Memory B cell (primary cell): ENCODE data around the gene KRT85.

ENCODE experiments used
- ATAC-seq: fragments of 150-1000 bp; cut with Tn5 transposase; 2 replicates; pipeline ENCODE4 v1.10.0; 2021; ENCODE audit warnings: low read depth, mild to moderate bottlenecking, moderate library complexity
- DNase-seq, 2 donors: peaks; one replicate each; pipeline ENCODE4 v3.0.0; 2022; ENCODE audit warnings: low spot score in 2 of 2
- H3K27ac Mint-ChIP-seq: one replicate; pipeline ENCODE4 v1.8.0; 2022; ENCODE audit warnings: mild to moderate bottlenecking, moderate library complexity, mixed read lengths
- H3K27me3 Mint-ChIP-seq: one replicate; pipeline ENCODE4 v1.8.0; 2022; ENCODE audit warnings: mixed read lengths
- H3K36me3 Mint-ChIP-seq: one replicate; pipeline ENCODE4 v1.8.0; 2022; ENCODE audit warnings: mild to moderate bottlenecking, mixed read lengths
- H3K4me1 Mint-ChIP-seq: one replicate; pipeline ENCODE4 v1.8.0; 2022; ENCODE audit warnings: mixed read lengths
- H3K4me3 Mint-ChIP-seq: one replicate; pipeline ENCODE4 v1.8.0; 2022; ENCODE audit warnings: mild to moderate bottlenecking, moderate library complexity, mixed read lengths
- H3K9me3 Mint-ChIP-seq: one replicate; pipeline ENCODE4 v1.8.0; 2022; ENCODE audit warnings: mixed read lengths

KRT85 gene

GRCh38 chr12:52313461-52313860 lies 53.8 kb downstream of the KRT85 start:
- Mint-ChIP-seq H3K4me3 (no peak overlapping the region), H3K36me3 (no peaks in the 10 kb centered on the region), H3K4me1 (peaks cover 4% of the 10 kb centered on the region), H3K9me3 (no peaks in the 10 kb centered on the region), H3K27me3 (peaks cover 31% of the 10 kb centered on the region), H3K27ac (no peak overlapping the region)
- no peak for ATAC-seq
- DNase-seq, result no peak

- Mint-ChIP-seq H3K36me3 (no peaks in the 10 kb centered on the region), H3K4me1 (peaks cover 4% of the 10 kb centered on the region), H3K4me3 (no peak overlapping the region), H3K27me3 (peaks cover 32% of the 10 kb centered on the region), H3K9me3 (no peaks in the 10 kb centered on the region), H3K27ac (no peak overlapping the region)
- ATAC-seq, result no peak
- no peak for DNase-seq
Observed at GRCh38 chr12:52312086-52312485, 55.2 kb downstream of the KRT85 start.

DNA sequence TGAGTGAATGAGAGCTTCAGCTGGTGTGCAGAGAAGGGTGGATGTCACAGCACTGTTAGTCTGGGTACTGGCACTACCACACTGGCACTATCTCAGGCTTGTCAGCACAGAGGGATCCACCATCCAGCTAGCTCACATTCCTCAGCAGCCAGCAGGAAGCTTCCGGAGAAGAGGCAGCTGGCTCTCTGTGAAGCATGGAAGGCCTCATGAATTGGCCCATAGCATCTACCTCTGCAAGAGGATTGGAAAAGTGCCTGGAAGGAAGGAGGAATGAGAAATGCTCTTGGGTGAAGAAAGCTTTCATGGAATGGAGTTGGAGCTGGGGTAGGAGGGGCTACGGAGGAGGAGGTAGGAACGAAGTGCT lies 56.0 kb downstream of the KRT85 start:
- no peaks in the 10 kb centered on the region for H3K36me3 Mint-ChIP-seq
- H3K4me1 Mint-ChIP-seq, result peaks cover 4% of the 10 kb centered on the region
- peaks cover 36% of the 10 kb centered on the region for H3K27me3 Mint-ChIP-seq
- H3K9me3 Mint-ChIP-seq, result no peaks in the 10 kb centered on the region
- DNase-seq, result no peak
- no peak overlapping the region for H3K27ac Mint-ChIP-seq
- ATAC-seq, result no peak
- H3K4me3 Mint-ChIP-seq, result no peak overlapping the region

DNA sequence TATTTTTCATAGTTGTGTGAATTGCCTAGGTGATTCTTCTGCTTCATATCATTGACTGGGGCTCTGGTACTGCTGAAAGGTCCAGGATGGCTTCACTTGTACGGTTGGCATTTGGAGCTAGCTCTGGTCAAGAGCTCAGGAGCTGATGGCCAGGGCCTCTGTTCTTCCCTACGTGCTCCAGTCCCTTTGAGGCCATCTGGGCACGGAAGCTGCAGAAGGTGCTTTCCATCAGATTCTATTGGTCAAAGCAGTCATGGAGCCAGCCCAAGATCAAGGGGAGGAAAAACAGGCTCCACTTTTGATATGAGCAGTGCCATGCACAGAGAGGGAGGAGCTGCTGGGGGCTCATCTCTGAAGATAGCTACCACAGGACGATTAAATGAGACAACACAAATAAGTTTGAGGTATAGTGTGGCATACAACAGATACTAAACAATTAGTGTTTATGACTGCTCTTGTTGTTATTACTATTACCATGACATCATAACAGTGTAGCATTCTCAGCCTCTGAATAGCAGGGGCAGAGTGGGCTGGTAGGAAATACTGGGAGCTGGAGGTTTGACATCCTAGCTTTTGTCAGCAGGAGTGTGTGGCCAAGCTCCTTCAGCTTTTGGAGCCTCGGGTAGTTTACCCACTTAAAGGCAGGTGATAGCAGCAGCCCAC lies 56.5 kb downstream of the KRT85 start:
- ATAC-seq (no peak), DNase-seq (no peak)
- Mint-ChIP-seq H3K4me3 (no peak overlapping the region), H3K4me1 (peaks cover 4% of the 10 kb centered on the region), H3K27me3 (peaks cover 35% of the 10 kb centered on the region), H3K27ac (no peak overlapping the region), H3K9me3 (no peaks in the 10 kb centered on the region), H3K36me3 (no peaks in the 10 kb centered on the region)
